ENCODE results near the gene TRIM54.
A peak's percentile ranks its signal among the peaks of the same experiment; 100 is the strongest.

The TRIM54 gene
- 0 to 0.59 (median 0.13) reads per million in 9 experiments for total RNA-seq

- no peak within 1 kb of the TSS for H3K4me3 Mint-ChIP-seq
- H3K27me3 Mint-ChIP-seq, result peaks cover 45 to 78% of the 10 kb centered on the region in 2 donors
- DNase-seq, result no peak
- no peaks in the 10 kb centered on the region for H3K36me3 Mint-ChIP-seq (ENCODE audit: insufficient read depth)
- H3K27ac Mint-ChIP-seq, result no peak within 1 kb of the TSS
- H3K4me1 Mint-ChIP-seq (ENCODE audit: low read depth in 2 of 2), result no peaks in the 10 kb centered on the region
- no peaks in the 10 kb centered on the region for H3K9me3 Mint-ChIP-seq
- no peak for ATAC-seq (replicated peaks)
These were observed at the start of gene TRIM54 for GRCh38 chr2:27281855-27282559. Gene TRIM54 (plus strand): TSS chr2:27282429. CDS start chr2:27282732, 303 bp downstream.

- no peak for ATAC-seq (replicated peaks)
- no peaks in the 10 kb centered on the region for H3K4me1 Mint-ChIP-seq (ENCODE audit: low read depth in 2 of 2)
- H3K36me3 Mint-ChIP-seq (ENCODE audit: insufficient read depth), result peaks cover 68% of the 10 kb centered on the region
- H3K4me3 Mint-ChIP-seq, result no peak overlapping the region
- DNase-seq, result no peak
- no peaks in the 10 kb centered on the region for H3K27me3 Mint-ChIP-seq
- no peaks in the 10 kb centered on the region for H3K9me3 Mint-ChIP-seq
- peak overlapping the region; percentile 5 to 53 for H3K27ac Mint-ChIP-seq
These were observed 48.9 kb upstream of the TRIM54 start for GRCh38 chr2:27233341-27233740.

GRCh38 chr2:27236136-27236535, 46.1 kb upstream of the TRIM54 start:
- peaks cover 0 to 3% of the 10 kb centered on the region in 2 donors for H3K4me1 Mint-ChIP-seq (ENCODE audit: low read depth in 2 of 2)
- peak overlapping the region in 1 of 2 donors; percentile 62 for H3K27ac Mint-ChIP-seq
- peaks cover 58% of the 10 kb centered on the region for H3K36me3 Mint-ChIP-seq (ENCODE audit: insufficient read depth)
- ATAC-seq (replicated peaks) (no peak), DNase-seq (no peak)
- H3K27me3 Mint-ChIP-seq, result no peaks in the 10 kb centered on the region
- H3K9me3 Mint-ChIP-seq, result no peaks in the 10 kb centered on the region
- no peak overlapping the region for H3K4me3 Mint-ChIP-seq

- peaks cover 58% of the 10 kb centered on the region for H3K36me3 Mint-ChIP-seq (ENCODE audit: insufficient read depth)
- no peaks in the 10 kb centered on the region for H3K9me3 Mint-ChIP-seq
- DNase-seq (no peak), ATAC-seq (replicated peaks) (no peak)
- H3K27me3 Mint-ChIP-seq, result no peaks in the 10 kb centered on the region
- peak overlapping the region in 1 of 2 donors; percentile 62 for H3K27ac Mint-ChIP-seq
- H3K4me3 Mint-ChIP-seq, result no peak overlapping the region
- H3K4me1 Mint-ChIP-seq (ENCODE audit: low read depth in 2 of 2), result peaks cover 0 to 3% of the 10 kb centered on the region in 2 donors
These were observed 45.6 kb upstream of the TRIM54 start for GRCh38 chr2:27236626-27237025.

GRCh38 chr2:27237341-27237945, 44.8 kb upstream of the TRIM54 start:
- ATAC-seq (replicated peaks) (no peak), DNase-seq (no peak)
- peaks cover 54% of the 10 kb centered on the region for H3K36me3 Mint-ChIP-seq (ENCODE audit: insufficient read depth)

GRCh38 chr2:27238976-27239375, 43.3 kb upstream of the TRIM54 start:
- DNase-seq, result no peak
- no peak for ATAC-seq (replicated peaks)
- Mint-ChIP-seq H3K27me3 (no peaks in the 10 kb centered on the region), H3K4me3 (no peak overlapping the region), H3K4me1 (ENCODE audit: low read depth in 2 of 2) (peaks cover 0 to 9% of the 10 kb centered on the region in 2 donors), H3K36me3 (ENCODE audit: insufficient read depth) (peaks cover 51% of the 10 kb centered on the region), H3K27ac (peak overlapping the region; percentile 15 to 38), H3K9me3 (no peaks in the 10 kb centered on the region)

More at GRCh38 chr2:27237341-27237945, 44.8 kb upstream of the TRIM54 start:
- H3K9me3 Mint-ChIP-seq, result no peaks in the 10 kb centered on the region
- no peak overlapping the region for H3K27ac Mint-ChIP-seq
- H3K4me3 Mint-ChIP-seq, result no peak overlapping the region
- H3K27me3 Mint-ChIP-seq, result no peaks in the 10 kb centered on the region
- peaks cover 0 to 9% of the 10 kb centered on the region in 2 donors for H3K4me1 Mint-ChIP-seq (ENCODE audit: low read depth in 2 of 2)

- Mint-ChIP-seq H3K4me3 (no peak overlapping the region), H3K36me3 (ENCODE audit: insufficient read depth) (peaks cover 45% of the 10 kb centered on the region), H3K27me3 (no peaks in the 10 kb centered on the region), H3K9me3 (no peaks in the 10 kb centered on the region), H3K4me1 (ENCODE audit: low read depth in 2 of 2) (peaks cover 0 to 9% of the 10 kb centered on the region in 2 donors), H3K27ac (no peak overlapping the region)
- DNase-seq (no peak), ATAC-seq (replicated peaks) (no peak)
These were observed 41.8 kb upstream of the TRIM54 start for GRCh38 chr2:27240406-27240805.

- Mint-ChIP-seq H3K27me3 (no peaks in the 10 kb centered on the region), H3K4me3 (no peak overlapping the region), H3K27ac (peak overlapping the region; percentile 16 to 69), H3K4me1 (ENCODE audit: low read depth in 2 of 2) (peaks cover 0 to 9% of the 10 kb centered on the region in 2 donors), H3K36me3 (ENCODE audit: insufficient read depth) (peaks cover 32% of the 10 kb centered on the region), H3K9me3 (no peaks in the 10 kb centered on the region)
- ATAC-seq (replicated peaks) (no peak), DNase-seq (no peak)
These were observed 40.2 kb upstream of the TRIM54 start for GRCh38 chr2:27241761-27242613.

- H3K4me3 Mint-ChIP-seq, result no peak overlapping the region
- H3K27me3 Mint-ChIP-seq, result no peaks in the 10 kb centered on the region
- no peak for ATAC-seq (replicated peaks)
- H3K9me3 Mint-ChIP-seq, result no peaks in the 10 kb centered on the region
- peaks cover 0 to 9% of the 10 kb centered on the region in 2 donors for H3K4me1 Mint-ChIP-seq (ENCODE audit: low read depth in 2 of 2)
- DNase-seq, result no peak
- H3K36me3 Mint-ChIP-seq (ENCODE audit: insufficient read depth), result peaks cover 28% of the 10 kb centered on the region
- peak overlapping the region in 1 of 2 donors; percentile 69 for H3K27ac Mint-ChIP-seq
These were observed 39.6 kb upstream of the TRIM54 start for GRCh38 chr2:27242614-27242951.

- peaks cover 0 to 5% of the 10 kb centered on the region in 2 donors for H3K27me3 Mint-ChIP-seq
- H3K4me3 Mint-ChIP-seq, result no peak overlapping the region
- H3K9me3 Mint-ChIP-seq, result no peaks in the 10 kb centered on the region
- DNase-seq, result no peak
- H3K27ac Mint-ChIP-seq, result peak overlapping the region in 1 of 2 donors; percentile 23
- H3K36me3 Mint-ChIP-seq (ENCODE audit: insufficient read depth), result peaks cover 24% of the 10 kb centered on the region
- H3K4me1 Mint-ChIP-seq (ENCODE audit: low read depth in 2 of 2), result peaks cover 0 to 9% of the 10 kb centered on the region in 2 donors
- no peak for ATAC-seq (replicated peaks)
These were observed 38.7 kb upstream of the TRIM54 start for GRCh38 chr2:27243391-27244130.

GRCh38 chr2:27245116-27245515, 37.1 kb upstream of the TRIM54 start:
- no peak overlapping the region for H3K4me3 Mint-ChIP-seq
- peaks cover 20% of the 10 kb centered on the region for H3K36me3 Mint-ChIP-seq (ENCODE audit: insufficient read depth)
- H3K27me3 Mint-ChIP-seq, result peaks cover 0 to 5% of the 10 kb centered on the region in 2 donors
- ATAC-seq (replicated peaks) (no peak), DNase-seq (no peak)
- H3K9me3 Mint-ChIP-seq, result no peaks in the 10 kb centered on the region
- H3K4me1 Mint-ChIP-seq (ENCODE audit: low read depth in 2 of 2), result peaks cover 0 to 9% of the 10 kb centered on the region in 2 donors
- no peak overlapping the region for H3K27ac Mint-ChIP-seq

- no peak for DNase-seq
- no peak overlapping the region for H3K4me3 Mint-ChIP-seq
- peaks cover 16% of the 10 kb centered on the region for H3K36me3 Mint-ChIP-seq (ENCODE audit: insufficient read depth)
- no peaks in the 10 kb centered on the region for H3K9me3 Mint-ChIP-seq
- no peak overlapping the region for H3K27ac Mint-ChIP-seq
- H3K27me3 Mint-ChIP-seq, result peaks cover 4 to 7% of the 10 kb centered on the region in 2 donors
- H3K4me1 Mint-ChIP-seq (ENCODE audit: low read depth in 2 of 2), result peaks cover 0 to 6% of the 10 kb centered on the region in 2 donors
- no peak for ATAC-seq (replicated peaks)
These were observed 36.6 kb upstream of the TRIM54 start for GRCh38 chr2:27245626-27246025.

GRCh38 chr2:27247893-27248292, 34.3 kb upstream of the TRIM54 start:
- H3K9me3 Mint-ChIP-seq, result no peaks in the 10 kb centered on the region
- no peak overlapping the region for H3K4me3 Mint-ChIP-seq
- H3K36me3 Mint-ChIP-seq (ENCODE audit: insufficient read depth), result peaks cover 10% of the 10 kb centered on the region
- DNase-seq (no peak), ATAC-seq (replicated peaks) (no peak)
- H3K27ac Mint-ChIP-seq, result no peak overlapping the region
- H3K4me1 Mint-ChIP-seq (ENCODE audit: low read depth in 2 of 2), result no peaks in the 10 kb centered on the region
- H3K27me3 Mint-ChIP-seq, result peaks cover 18 to 22% of the 10 kb centered on the region in 2 donors

Measured in effector memory CD8-positive, alpha-beta T cell (primary cell).